ENCODE results near the gene ROR2.
A peak's percentile ranks its signal among the peaks of the same experiment; 100 is the strongest.
"Not testable (repeated sequence)": the region's sequence is repeated elsewhere in the genome, so short reads cannot be mapped to it uniquely, and the experiment has no call there.

The ROR2 gene

GRCh38 chr9:91949946-91950664 lies at the start of gene ROR2:
Gene ROR2, minus strand, starts transcription at chr9:91950228.
- DNase-seq (ENCODE audit: low spot score) = no peak

GRCh38 chr9:91995000-91995655 lies 45.1 kb upstream of the ROR2 start:
- no peak for DNase-seq (ENCODE audit: low spot score)

GRCh38 chr9:91994422-91994821 lies 44.4 kb upstream of the ROR2 start:
- DNase-seq (ENCODE audit: low spot score) = no peak

- peak; percentile 12 for DNase-seq (ENCODE audit: low spot score)
Measured at GRCh38 chr9:91992461-91993041, 42.5 kb upstream of the ROR2 start.

- DNase-seq (ENCODE audit: low spot score) = no peak
Measured at GRCh38 chr9:91991721-91992341, 41.8 kb upstream of the ROR2 start.

GRCh38 chr9:91986248-91986647 lies 36.2 kb upstream of the ROR2 start:
- DNase-seq (ENCODE audit: low spot score) = no peak

GRCh38 chr9:91985692-91986091 lies 35.7 kb upstream of the ROR2 start:
- no peak for DNase-seq (ENCODE audit: low spot score)

- DNase-seq (ENCODE audit: low spot score) = peak; percentile 11
Measured at GRCh38 chr9:91978740-91979414, 28.8 kb upstream of the ROR2 start.

GRCh38 chr9:91975254-91975653 lies 25.2 kb upstream of the ROR2 start:
- not testable (repeated sequence) for DNase-seq (ENCODE audit: low spot score)

GRCh38 chr9:91972711-91973110 lies 22.7 kb upstream of the ROR2 start:
- DNase-seq (ENCODE audit: low spot score) = no peak

GRCh38 chr9:91972076-91972626 lies 22.1 kb upstream of the ROR2 start:
- DNase-seq (ENCODE audit: low spot score) = no peak

GRCh38 chr9:91967259-91967658 lies 17.2 kb upstream of the ROR2 start:
- no peak for DNase-seq (ENCODE audit: low spot score)

- no peak for DNase-seq (ENCODE audit: low spot score)
Measured at GRCh38 chr9:91966503-91966902, 16.5 kb upstream of the ROR2 start.

GRCh38 chr9:91963711-91964240 lies 13.7 kb upstream of the ROR2 start:
- DNase-seq (ENCODE audit: low spot score) = no peak

GRCh38 chr9:91960367-91960766 lies 10.3 kb upstream of the ROR2 start:
- no peak for DNase-seq (ENCODE audit: low spot score)

- no peak for DNase-seq (ENCODE audit: low spot score)
Measured at GRCh38 chr9:91958174-91958573, 8.1 kb upstream of the ROR2 start.

- peak; percentile 37 for DNase-seq (ENCODE audit: low spot score)
Measured at GRCh38 chr9:91954841-91955471, 4.9 kb upstream of the ROR2 start.

- DNase-seq (ENCODE audit: low spot score) = no peak
Measured at GRCh38 chr9:91953718-91954117, 3.7 kb upstream of the ROR2 start.

- no peak for DNase-seq (ENCODE audit: low spot score)
Measured at GRCh38 chr9:91951944-91952520, 2.0 kb upstream of the ROR2 start.

GRCh38 chr9:91949392-91949945 lies 559 bp downstream of the ROR2 start:
- no peak for DNase-seq (ENCODE audit: low spot score)

Measured in pons (tissue), 1 donor.